Glomerular endothelial cell (primary cell): Measurements from ENCODE around the gene PTPN22. TPM values are rescaled to one million over a fixed set of nuclear protein-coding genes. Genes with fewer than 3 reads are reported as not detected.
"Not testable (repeated sequence)": the region's sequence is repeated elsewhere in the genome, so short reads cannot be mapped to it uniquely, and the experiment has no call there.

Source experiments
- DNase-seq: peaks from one replicate; pipeline ENCODE4 v3.0.0-alpha.2; 2011; ENCODE audit warnings: low read depth, low spot score; ENCODE audit errors: extremely low read depth
- total RNA-seq: library from RNA; depleted of rRNA; stranded (reverse); fragments of >200 nt; gene quantifications from 2 replicates; pipeline ENCODE4 v1.2.3, GENCODE V29; 2015

The PTPN22 gene
- total RNA-seq, 1 donor from 2014 or later, result 2.3 TPM

DNA sequence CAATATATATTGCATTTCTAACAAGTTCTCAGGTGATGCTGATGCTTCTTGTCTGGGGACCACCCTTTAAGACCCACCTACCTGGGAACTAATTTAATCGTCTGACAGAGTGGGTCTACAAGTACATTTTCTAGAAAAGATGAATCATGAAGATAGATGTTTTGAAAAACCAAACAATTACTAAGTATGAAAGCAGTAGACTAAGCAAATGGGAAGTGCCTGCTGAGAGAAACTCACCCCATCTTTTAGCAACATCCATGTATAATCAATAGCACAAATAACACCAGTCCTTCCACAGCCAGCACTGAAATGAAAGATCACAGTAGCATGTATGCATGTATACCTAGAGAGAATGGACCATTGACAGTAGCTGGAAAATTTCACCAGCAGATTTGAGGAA is 17.3 kb downstream of the PTPN22 start:
- DNase-seq, result no peak

DNA sequence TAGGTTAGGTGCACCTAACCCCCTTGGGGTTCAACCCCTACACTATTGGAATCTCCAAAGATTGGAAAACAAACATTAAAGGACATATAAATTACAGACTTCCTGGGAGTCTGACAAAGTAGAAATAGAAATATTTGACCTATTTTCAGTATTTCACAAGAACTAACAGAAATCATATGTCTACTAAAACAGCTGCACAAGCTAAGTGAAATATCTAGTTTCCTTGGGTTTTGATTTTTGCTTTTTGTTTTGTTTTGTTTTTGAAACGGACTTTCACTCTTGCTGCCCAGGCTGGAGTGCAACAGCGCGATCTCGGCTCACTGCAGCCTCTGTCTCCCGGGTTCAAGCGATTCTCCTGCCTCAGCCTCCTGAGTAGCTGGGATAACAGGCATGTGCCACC is 18.8 kb downstream of the PTPN22 start:
- DNase-seq, result not testable (repeated sequence)

DNA sequence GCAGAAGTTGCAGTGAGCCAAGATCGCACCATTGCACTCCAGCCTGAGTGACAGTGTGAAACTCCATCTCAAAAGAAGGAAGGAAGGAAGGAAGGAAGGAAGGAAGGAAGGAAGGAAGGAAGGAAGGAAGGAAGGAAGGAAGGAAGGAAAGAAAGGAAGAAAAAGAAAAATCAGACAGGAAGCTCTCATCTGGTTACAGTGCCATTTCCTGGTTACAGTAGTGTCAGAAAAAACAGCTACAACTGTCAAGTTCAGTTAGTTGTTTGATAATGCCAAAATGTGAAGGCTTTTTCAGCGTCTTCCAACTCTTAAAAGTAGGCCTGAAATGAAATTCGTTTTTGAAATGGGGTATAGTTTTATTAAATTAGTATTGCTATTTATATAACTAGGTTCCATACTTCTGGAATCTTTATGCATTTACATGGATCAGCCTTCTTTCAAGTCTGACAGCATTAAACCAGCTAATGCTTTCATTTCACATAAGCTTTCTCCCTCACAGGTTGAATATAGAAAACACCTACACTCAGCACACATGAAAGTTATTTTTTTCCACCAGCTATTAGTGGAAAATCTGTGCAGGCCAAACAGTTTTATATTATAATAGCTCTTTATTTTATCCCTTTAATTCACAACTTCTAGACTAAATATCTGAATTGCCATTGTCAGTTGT is 21.2 kb downstream of the PTPN22 start:
- DNase-seq, result no peak

DNA sequence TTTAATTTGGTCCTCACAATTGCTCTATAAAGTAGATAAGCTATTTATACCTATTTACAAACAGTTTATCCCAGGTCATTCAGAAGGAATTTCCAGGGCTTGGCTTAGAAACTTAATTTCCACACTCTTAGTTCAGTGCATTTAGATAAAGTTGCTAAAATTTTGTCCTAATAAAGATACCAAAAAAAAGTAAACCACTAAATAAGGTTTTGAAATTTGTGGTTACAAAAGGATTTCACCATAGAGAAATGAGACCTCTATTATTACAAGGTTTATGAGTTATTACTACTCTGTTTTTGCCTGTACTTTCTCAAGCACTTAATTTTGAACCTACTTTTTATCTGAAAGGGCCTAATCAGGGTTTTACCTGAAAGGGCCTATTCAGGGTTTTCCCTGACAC is 22.4 kb downstream of the PTPN22 start:
- DNase-seq, result no peak

DNA sequence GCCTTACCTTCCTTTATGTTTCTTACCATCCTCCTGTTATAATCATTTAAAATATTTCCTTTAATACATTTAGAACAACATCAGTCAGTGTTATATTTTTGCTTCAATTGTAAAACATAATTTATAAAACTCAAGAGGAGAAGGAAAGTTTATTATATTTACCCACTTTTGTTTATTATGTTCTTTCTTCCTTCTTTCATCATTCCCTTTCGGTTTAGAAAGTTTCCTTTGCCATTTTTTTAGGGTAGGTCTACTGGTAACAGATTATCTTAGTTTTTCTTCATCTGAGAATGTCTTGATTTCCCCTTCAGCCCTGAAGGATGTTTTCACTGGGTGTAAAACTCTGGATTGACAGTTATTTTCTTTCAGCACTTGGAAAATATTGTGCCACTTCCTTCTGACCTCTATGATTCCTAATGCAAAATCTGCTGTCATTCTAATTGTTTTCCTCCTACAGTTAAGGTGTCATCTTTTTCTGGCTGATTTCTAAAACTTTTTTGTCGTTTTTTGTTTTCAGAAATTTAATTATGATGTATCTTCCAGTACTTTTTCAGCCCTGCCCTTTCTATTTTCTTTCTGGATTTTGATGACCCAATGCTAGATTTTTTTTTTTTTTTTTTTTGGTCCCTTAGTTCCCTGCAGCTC is 25.0 kb downstream of the PTPN22 start:
- DNase-seq, result no peak

DNA sequence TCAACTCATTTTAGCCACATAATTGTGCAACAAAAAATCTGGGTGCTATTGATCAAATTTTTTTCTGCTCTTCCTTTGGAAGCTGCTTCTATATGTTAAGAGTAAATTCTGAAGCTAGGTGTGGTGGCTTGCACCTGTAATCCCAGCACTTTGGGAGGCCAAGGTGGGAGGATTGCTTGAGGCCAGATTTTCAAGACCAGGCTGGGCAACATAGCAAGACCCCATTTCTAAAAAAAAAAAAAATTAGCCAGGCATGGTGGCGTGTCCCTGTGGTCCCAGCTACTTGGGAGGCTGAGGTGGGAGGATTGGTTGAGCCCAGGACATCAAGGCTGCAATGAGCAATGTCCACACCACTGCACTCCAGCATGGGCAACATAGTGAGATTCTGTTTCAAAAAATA is 35.0 kb downstream of the PTPN22 start:
- DNase-seq, result no peak

DNA sequence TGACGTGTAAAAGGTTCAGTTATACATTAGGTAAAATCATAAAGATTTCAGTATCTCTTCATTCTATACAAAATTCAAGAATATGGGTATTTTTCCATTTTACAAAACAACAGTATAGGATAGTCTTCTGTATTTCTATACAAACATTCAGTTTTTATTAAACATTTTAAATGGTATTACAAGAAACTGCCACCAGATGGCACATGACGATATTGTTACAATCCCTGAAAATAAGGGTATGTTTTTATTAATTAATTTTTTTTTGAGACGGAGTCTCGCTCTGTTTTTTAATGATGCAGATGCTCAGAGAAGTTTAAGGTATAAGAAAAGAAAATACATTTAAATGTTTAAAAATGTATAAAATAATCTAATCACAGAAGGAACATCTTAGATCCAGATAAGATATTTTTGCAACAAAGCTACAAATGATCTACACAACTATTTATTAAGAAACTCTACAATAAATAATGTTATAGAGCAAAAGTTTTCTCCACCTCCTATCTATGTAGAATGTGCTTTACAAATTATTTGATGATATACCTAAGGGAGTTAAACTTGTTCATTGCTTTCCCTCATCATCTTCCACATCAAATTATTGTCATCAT is 35.7 kb downstream of the PTPN22 start:
- DNase-seq, result peak; percentile 47

DNA sequence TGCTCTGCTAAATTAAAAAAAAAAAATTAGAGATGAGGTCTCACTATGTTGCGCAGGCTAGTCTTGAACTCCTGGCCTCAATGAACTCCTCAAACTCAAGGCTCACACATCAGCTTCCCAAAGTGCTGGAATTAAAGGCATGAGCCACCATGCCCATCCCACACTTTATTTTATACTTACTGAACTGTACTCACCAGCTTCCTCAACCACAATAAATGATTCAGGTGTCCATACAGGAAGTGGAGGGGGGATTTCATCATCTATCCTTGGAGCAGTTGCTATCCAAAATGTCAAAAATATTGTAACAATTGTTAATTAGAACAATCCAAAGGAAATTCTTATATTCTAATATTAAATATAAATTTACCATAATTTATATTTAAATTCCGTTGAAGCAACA is 36.8 kb downstream of the PTPN22 start:
- no peak for DNase-seq

DNA sequence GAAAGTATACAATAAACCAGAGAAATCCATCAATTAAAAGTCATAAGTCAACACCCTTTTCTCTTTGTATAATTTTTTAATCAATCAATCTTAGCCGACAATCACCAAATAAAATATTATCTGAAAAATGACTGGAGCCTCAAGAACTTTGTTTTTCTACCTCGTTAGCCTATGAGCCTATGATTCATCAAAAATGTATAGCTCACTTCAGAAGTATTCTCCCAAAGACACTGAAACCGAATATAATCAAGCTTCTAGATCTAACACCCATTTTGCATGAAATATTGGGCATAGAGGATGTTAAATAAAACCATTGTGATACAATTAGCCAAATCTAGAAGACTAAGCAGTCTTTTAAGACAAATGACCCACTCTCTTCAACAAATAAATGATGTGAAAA is 41.5 kb downstream of the PTPN22 start:
- DNase-seq, result no peak

DNA sequence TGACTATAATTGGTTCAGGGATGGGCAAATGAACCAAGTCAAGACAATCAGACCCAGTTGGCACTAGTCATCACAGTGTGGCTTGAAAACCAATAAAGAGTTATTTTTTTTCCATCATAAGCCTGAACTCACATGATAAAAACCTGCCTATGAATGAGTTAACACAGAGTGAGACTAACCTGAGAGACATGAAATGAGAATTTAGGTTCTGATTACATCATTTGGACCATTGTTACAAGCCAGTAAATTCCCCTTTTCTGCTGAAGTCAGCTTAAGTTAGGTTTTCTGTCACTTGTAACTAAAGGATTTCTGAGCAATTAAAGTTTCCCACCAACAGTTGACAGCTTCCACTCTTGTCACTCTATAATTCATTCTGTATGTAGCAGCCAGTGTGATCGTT is 49.6 kb downstream of the PTPN22 start:
- no peak for DNase-seq

DNA sequence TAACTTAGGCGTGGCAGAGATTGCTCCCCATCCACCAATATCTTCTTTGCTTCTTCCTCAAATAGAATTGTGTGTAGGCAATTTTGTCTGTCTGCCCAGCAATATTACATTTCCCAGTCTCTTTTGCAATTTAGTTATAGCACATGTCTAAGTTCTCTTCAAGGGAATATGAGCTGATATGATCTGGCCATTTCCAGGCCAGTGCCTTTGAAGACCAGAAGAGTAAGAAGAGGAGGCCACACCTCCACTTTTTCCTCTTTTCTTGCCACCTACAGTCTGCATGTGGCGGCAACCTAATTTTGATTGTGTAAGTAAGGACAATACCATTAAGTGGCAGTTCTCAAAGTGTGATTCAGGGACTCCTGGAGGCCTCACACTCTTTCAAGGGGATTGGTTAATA is 52.9 kb downstream of the PTPN22 start:
- DNase-seq, result no peak

DNA sequence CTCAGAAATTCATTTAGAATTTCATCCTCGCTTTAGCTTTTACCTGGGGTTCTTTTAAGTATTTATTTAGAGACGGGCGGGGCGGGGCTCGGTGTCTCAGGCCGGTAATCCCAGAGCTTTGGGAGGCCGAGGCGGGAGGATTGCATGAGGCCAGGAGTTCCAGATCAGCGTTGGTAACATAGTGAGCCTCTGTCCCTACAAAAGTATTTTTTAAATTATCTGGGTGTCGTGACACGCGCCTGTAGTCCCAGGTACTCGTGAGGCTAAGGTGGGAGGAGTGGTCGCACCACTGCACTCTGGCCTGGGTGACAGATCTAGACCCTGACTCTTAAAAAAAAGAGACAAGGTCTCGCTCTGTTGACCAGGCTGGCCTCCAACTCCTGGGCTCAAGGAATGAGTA is 58.3 kb downstream of the PTPN22 start:
- DNase-seq, result no peak

DNA sequence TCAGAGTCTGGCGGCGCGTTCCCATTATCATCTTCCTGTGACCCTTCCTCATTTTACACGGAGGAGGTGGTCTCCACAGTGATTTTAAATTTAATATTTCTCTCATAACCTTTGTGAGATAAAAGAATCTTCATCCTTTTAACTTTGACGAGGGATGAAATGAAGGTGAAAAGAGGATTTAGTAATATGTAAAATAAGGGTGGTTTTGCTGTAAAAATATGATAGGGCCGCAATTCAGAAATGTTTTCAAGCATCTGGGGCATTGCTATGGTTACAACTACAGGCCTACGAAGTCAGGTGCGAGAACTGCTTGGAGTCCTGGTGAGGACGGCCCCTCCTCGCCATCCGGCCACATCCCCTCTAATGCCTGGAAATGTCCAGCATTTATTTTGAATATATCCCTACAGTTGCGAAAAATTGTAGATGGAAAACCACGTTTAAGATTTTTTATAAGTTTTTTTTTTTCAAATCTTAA is 58.8 kb downstream of the PTPN22 start:
- no peak for DNase-seq

DNA sequence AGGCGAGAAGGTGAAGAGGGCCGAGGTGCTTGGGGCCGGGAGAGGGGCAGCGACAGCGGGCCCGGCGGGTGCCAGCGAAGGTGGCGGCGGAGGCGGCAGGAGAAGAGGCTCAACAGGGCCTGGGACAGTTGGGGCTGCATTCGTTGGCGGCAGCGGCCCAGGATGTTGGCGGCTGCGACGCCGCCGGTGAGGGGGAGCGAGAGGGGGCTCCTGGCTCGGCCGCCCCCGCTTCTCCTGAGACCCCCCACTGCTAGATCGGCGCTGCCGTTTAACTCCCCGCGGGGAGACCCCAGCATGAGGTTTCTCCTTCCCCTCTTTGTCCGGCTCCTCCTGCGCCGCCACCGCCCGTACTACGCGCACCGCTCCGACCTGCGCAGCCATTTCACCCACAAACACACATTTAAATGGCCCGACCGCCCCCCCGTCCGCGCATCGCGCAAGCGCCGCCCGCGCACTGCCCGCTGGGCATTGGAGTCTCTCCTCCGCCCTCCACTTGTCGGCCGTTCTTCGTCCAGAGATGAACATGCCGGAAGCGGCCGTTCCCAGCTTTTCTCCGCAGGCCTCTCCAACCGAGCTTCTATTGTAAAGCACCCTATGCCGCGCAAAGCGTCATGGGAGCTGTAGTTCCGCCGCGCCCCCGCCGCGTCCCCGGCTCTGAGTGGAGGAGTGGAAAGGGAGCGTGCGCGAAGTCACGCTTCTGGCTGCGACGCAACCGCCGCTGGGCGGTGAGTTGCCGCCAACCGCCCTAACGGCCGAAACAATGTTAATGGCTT is 59.4 kb downstream of the PTPN22 start, which contains the start of gene RSBN1:
RSBN1 (minus strand) TSS at position 589 of the 773 bp plus-strand sequence; CDS start at position 525, 64 bp downstream.
- peak; percentile 88 for DNase-seq

DNA sequence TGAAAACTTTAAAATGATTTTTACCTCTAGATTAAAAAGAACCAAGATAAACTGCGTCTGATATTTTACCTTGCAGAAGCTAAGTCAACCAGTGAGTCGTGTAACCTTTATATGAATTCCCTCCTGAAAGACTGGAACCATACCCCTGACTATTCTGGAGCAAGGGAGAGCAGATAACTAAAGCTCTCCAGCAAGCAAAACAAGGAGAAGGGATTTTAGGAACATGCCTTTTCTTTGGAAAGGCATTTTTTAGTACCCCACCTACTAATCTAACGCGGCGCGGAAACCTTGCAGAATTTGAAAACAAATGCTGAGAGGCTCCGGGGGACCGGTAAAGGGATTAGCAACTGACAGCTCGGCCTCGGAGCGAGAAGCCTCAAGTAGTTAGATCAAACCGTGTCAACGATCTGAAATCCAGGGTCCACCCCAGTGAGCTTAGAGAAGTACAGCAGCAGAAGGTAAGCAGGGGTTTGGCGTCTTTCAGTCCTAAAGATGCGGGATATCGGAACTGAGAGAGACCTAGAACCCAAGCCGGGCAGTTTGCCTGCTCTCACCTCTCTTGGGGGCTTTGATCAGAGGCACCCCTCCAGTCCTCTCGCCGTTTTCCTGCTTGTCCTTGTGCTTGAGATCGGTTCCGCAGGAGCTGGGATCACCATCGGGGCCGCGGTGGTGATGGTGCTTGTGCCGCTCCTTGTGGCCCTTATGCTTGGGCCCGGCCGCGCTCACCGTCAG is 60.2 kb downstream of the PTPN22 start:
- DNase-seq, result no peak

DNA sequence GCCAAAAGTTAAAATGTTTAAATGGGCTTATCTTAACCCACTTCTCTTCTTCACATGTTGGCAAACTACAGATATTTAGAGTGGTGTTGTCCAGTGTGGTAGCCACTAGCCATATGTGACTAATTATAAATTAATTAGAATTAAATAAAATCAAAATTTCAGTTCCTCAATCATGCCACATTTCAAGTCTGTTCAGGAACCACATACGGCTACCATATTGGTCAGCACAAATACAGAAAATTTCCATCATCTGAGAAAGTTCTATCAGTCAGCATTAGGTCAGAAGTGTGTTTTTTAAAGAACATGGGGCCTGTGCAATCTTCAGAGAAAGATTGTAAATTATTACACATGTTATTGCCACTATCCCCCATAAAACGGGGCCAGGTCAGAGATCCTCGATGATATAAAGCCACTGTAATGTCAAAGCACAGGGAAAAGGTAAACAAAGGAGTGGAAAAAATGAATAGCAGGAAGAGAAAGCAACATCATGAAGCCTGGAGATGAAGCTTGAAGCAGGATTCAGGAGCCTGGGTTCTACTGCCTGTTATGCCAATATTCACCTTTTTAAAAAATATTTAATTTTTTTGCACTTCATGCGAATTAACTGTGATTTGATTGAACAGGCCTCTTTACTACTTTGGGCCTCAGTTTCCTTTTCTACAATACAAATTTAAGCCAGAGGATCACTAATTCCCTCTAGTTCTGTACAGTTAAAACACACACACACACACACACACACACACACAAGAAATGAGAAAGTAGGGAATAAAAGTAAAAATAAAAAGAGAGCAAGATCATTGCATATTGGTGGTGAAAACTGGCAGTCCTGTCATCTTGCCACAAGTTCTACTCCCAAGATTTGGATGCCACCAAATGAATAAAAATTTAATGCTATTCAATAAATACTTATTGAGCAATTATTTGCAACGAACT is 61.6 kb downstream of the PTPN22 start:
- no peak for DNase-seq

DNA sequence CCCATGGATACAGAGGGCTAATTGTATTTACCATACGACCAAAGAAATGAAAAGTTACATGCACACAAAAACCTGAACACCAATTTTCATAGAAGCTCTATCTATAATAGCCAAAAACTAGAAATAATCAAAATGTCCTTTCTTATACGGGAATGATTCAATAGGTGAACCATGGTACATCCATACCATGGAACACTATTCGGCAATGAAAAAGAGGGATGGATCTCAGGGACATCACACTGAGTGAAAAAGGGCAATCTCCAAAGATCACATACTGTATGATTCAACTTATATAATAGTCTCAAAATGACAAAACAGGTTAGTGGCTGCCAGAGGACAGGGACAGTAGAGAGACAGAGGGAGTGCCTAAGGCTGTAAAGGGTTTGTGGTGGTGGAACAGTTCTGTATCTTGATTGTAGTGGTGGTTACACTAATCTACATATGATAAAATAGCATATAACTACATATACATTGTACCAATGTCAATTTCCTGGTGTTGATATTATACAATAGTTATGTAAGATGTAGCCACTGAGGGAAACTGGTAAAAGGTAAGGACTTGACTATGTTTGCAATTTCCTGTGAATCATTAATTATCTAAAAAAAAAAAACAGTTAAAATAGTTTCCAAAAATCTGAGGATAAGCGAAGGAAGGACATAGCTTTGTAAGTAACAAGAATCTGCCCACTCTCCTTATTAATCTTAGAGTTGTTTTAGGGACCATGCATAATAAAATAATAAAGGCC is 62.9 kb downstream of the PTPN22 start:
- no peak for DNase-seq

DNA sequence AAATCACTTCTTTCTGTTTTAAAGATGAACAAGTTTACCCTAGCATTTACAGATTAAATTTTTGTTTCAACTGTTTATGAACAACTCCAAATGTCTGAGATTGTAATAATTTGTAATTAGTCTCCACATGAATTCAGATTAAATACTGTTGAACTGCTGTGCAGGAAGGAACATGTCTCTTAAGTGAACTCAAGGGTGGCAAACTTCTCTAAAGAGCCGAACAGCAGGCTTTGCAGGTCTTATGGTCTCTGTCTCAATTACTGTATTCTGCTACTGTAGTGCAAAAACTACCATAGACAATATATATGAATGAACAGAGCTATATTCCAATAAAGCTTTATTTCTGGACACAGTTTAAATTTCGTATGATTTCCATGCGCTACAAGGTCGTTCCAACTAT is 65.9 kb downstream of the PTPN22 start:
- DNase-seq, result no peak

DNA sequence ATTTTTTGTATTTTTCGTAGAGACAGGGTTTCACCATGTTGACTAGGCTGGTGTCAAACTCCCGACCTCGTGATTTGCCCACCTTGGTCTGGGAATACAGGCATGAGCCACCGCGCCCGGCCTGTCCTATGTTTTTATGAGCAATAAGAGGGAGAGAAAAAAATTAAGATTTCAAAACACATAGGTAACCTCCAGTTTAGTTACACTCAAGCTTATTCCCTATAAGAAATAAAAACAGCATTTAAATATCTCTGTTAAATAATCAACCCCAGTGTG is 66.3 kb downstream of the PTPN22 start:
- no peak for DNase-seq
